OCI-LY7 (cell line): ENCODE data around the gene BRIP1. TPM values are rescaled to one million over a fixed set of nuclear protein-coding genes. Genes with fewer than 3 reads are reported as not detected.

Experiments
- BruUV-seq: library from RNA; stranded (reverse); fragments of 400-500 nt; replicated peaks from 2 replicates; lab custom pipeline; 2021; lab: Mats Ljungman, UMichigan
- CTCF ChIA-PET: fragments of 300-600 bp; sonication (Branson Sonifier 250); formaldehyde crosslinking; loops from one replicate; lab custom pipeline; 2022; ENCODE audit warnings: antibody characterized with exemption; ENCODE audit not compliant: unreplicated experiment; lab: Charles Lee
- POLR2A ChIA-PET: fragments of 300-600 bp; sonication (Branson Sonifier 250); formaldehyde crosslinking; loops from one replicate; lab custom pipeline; 2022; ENCODE audit warnings: antibody characterized with exemption; lab: Charles Lee
- DNase-seq: peaks from one replicate; pipeline ENCODE4 v3.0.0-alpha.2; 2015; ENCODE audit warnings: low spot score
- H2AFZ ChIP-seq: fragments of 200-600 bp; sonication (generic), shearing (Covaris generic); 2 replicates; pipeline ENCODE4 v1.6.1; 2014; ENCODE audit warnings: mild to moderate bottlenecking, antibody characterized with exemption, low read length, moderate library complexity
- H3K27ac ChIP-seq: fragments of 200-600 bp; sonication (generic); 2 replicates; pipeline ENCODE4 v1.5.1; 2014; ENCODE audit warnings: mixed run types, low read depth, mild to moderate bottlenecking, moderate library complexity, low read length, inconsistent platforms; ENCODE audit not compliant: poor library complexity, severe bottlenecking
- H3K36me3 ChIP-seq: fragments of 200-600 bp; sonication (generic); 2 replicates; pipeline ENCODE4 v1.6.1; 2014; ENCODE audit warnings: mild to moderate bottlenecking, antibody characterized with exemption, low read length, moderate library complexity, mixed read lengths; ENCODE audit not compliant: insufficient read depth
- H3K4me1 ChIP-seq: fragments of 200-600 bp; sonication (generic); 2 replicates; pipeline ENCODE4 v1.5.1; 2014; ENCODE audit warnings: mild to moderate bottlenecking, low read length; ENCODE audit not compliant: insufficient read depth, poor library complexity, severe bottlenecking
- H3K4me2 ChIP-seq: fragments of 200-600 bp; sonication (generic); 2 replicates; pipeline ENCODE4 v1.6.1; 2014; ENCODE audit warnings: mild to moderate bottlenecking, low read length
- H3K4me3 ChIP-seq: fragments of 200-600 bp; sonication (generic); 2 replicates; pipeline ENCODE4 v1.5.1; 2014; ENCODE audit warnings: mild to moderate bottlenecking, low read depth, low read length; ENCODE audit not compliant: poor library complexity, severe bottlenecking
- H3K79me2 ChIP-seq: fragments of 200-600 bp; sonication (generic); 2 replicates; pipeline ENCODE4 v1.6.1; 2016; ENCODE audit warnings: low read depth, mild to moderate bottlenecking, low read length, moderate library complexity, mixed read lengths; ENCODE audit not compliant: insufficient read depth
- H3K9me2 ChIP-seq: fragments of 200-600 bp; sonication (generic); 2 replicates; pipeline ENCODE4 v1.6.1; 2016; ENCODE audit warnings: mild to moderate bottlenecking, low read length, mixed read lengths; ENCODE audit not compliant: insufficient read depth
- H3K9me3 ChIP-seq: fragments of 200-600 bp; sonication (generic); 2 replicates; pipeline ENCODE4 v1.6.1; 2014; ENCODE audit warnings: mild to moderate bottlenecking, mixed run types, low read length, mixed read lengths
- H4K20me1 ChIP-seq: fragments of 200-600 bp; sonication (generic); 2 replicates; pipeline ENCODE4 v1.6.1; 2014; ENCODE audit warnings: mild to moderate bottlenecking, antibody characterized with exemption, low read length, moderate library complexity, mixed read lengths; ENCODE audit not compliant: insufficient read depth
- EZH2phosphoT487 ChIP-seq: fragments of 200-600 bp; sonication (generic); IDR thresholded peaks from 2 replicates; pipeline ENCODE4 v1.6.1; 2018; ENCODE audit warnings: low read depth, borderline replicate concordance, mild to moderate bottlenecking, mixed run types, antibody characterized with exemption, low read length, moderate library complexity, mixed read lengths
- intact Hi-C: fragments of 100-400 bp; cut with micrococcal nuclease; formaldehyde crosslinking; loops from one replicate; pipeline ENCODE4 v1.10.0; 2022; ENCODE audit not compliant: unreplicated experiment
- total RNA-seq, 2 experiments: library from RNA; depleted of rRNA in 1 of 2; stranded (reverse); fragments of >200 nt in 1 of 2; shearing (Covaris generic) in 1 of 2; gene quantifications; 2 replicates each; pipeline ENCODE4 v1.2.3, GENCODE V29; 2014 to 2022
- TF ChIP-seq, protein P1 (sequence below): fragments of 200-600 bp; sonication (generic); conservative IDR thresholded peaks from 2 replicates; pipeline ENCODE4 v1.5.1; 2014; ENCODE audit warnings: mild to moderate bottlenecking, antibody characterized with exemption, low read length, moderate library complexity, mixed read lengths

BRIP1 gene
- total RNA-seq, 2 experiments from 2014 or later: 32.5 to 33.8 TPM

DNA sequence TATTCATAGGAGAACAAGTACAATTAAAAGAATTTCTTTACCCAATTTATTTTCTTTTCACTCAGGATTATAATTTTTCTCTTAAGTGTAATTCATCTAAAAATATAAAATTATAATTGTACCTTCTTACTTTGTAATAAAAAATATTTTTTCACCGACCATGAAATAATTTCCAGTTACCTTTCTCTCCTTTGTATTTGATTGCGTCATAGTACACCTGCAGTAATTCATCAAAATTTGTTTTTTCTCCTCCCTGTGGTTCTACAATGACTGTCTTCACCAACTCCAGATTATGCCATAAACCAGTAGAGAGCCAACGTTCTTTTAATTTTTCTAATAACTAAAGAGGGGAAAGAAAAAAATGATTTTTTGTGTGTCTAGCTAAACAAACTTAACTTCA is 119.1 kb downstream of the BRIP1 start:
- CTCF ChIA-PET: no interaction called here

DNA sequence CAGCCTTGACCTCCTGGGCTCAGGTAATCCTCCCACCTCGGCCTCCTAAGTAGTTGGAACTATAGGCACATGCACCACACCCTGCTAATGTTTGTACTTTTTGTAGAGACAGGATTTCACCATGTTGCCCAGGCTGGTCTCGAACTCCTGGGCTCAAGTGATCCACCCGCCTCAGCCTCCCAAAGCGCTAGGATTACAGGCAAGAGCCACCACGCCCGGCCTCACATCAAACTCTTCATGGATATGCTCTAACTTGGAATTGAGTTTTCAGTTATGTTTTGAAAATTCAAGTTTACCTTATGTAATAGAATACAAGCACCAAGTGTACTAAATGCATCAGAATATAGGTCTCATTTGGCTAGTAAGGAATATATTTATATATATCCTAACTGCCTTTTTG is 119.6 kb downstream of the BRIP1 start:
- no peaks in the 10 kb centered on the region for H4K20me1 ChIP-seq
- no TSS peak for BruUV-seq
- peaks cover 16% of the 10 kb centered on the region for H3K9me3 ChIP-seq
- no peak overlapping the region for H3K4me3 ChIP-seq
- TF ChIP-seq, protein P1, sequence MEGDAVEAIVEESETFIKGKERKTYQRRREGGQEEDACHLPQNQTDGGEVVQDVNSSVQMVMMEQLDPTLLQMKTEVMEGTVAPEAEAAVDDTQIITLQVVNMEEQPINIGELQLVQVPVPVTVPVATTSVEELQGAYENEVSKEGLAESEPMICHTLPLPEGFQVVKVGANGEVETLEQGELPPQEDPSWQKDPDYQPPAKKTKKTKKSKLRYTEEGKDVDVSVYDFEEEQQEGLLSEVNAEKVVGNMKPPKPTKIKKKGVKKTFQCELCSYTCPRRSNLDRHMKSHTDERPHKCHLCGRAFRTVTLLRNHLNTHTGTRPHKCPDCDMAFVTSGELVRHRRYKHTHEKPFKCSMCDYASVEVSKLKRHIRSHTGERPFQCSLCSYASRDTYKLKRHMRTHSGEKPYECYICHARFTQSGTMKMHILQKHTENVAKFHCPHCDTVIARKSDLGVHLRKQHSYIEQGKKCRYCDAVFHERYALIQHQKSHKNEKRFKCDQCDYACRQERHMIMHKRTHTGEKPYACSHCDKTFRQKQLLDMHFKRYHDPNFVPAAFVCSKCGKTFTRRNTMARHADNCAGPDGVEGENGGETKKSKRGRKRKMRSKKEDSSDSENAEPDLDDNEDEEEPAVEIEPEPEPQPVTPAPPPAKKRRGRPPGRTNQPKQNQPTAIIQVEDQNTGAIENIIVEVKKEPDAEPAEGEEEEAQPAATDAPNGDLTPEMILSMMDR: no peak
- no peak for TF ChIP-seq EZH2phosphoT487
- intact Hi-C loops: no loop called here
- H2AFZ ChIP-seq: no peak overlapping the region
- no peak for DNase-seq
- no peak overlapping the region for H3K27ac ChIP-seq
- H3K9me2 ChIP-seq: no peaks in the 10 kb centered on the region
- H3K4me2 ChIP-seq: no peak overlapping the region
- peaks cover 91% of the 10 kb centered on the region for H3K36me3 ChIP-seq
- ChIA-PET CTCF (no interaction called here), POLR2A (no interaction called here)
- no peaks in the 10 kb centered on the region for H3K79me2 ChIP-seq
- no peaks in the 10 kb centered on the region for H3K4me1 ChIP-seq

More for the DNA sequence above, 119.1 kb downstream of the BRIP1 start:
- H3K4me3 ChIP-seq: no peak overlapping the region
- intact Hi-C loops: no loop called here
- H3K9me3 ChIP-seq: peaks cover 16% of the 10 kb centered on the region
- POLR2A ChIA-PET: no interaction called here
- no peak overlapping the region for H2AFZ ChIP-seq
- H3K4me2 ChIP-seq: no peak overlapping the region
- no peak overlapping the region for H3K27ac ChIP-seq
- peaks cover 89% of the 10 kb centered on the region for H3K36me3 ChIP-seq
- TF ChIP-seq EZH2phosphoT487: no peak
- TF ChIP-seq, protein P1: no peak
- no peak for DNase-seq
- no peaks in the 10 kb centered on the region for H3K79me2 ChIP-seq
- BruUV-seq: no TSS peak
- no peaks in the 10 kb centered on the region for H3K9me2 ChIP-seq
- H4K20me1 ChIP-seq: no peaks in the 10 kb centered on the region
- H3K4me1 ChIP-seq: no peaks in the 10 kb centered on the region

DNA sequence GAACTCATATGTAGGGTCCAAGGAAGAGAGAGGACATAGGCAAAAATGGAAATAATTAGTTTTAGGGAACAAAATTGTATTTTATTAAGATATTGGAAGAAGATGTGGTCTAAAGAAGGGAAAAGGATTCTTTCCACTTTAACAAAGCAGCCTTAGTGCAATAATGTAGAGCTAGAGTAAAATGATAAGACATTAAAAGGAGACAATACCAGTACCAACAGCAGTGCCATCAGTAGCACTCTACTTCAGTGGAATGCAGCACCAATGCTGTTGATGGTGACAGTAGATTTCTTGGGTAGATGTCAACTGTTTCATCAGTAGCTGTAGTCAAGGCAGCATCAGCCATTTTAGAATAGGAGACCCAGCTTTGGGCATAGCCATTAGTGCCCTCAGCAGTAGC is 124.3 kb downstream of the BRIP1 start:
- H3K4me2 ChIP-seq: no peak overlapping the region
- DNase-seq: no peak
- no peaks in the 10 kb centered on the region for H3K4me1 ChIP-seq
- no peak overlapping the region for H2AFZ ChIP-seq
- intact Hi-C loops: no loop called here
- peaks cover 13% of the 10 kb centered on the region; the same call in 1 of the 2 replicates for H3K9me3 ChIP-seq
- no peaks in the 10 kb centered on the region for H3K79me2 ChIP-seq
- TF ChIP-seq, protein P1: no peak
- no peak for TF ChIP-seq EZH2phosphoT487
- no peaks in the 10 kb centered on the region for H4K20me1 ChIP-seq
- H3K27ac ChIP-seq: no peak overlapping the region
- no peaks in the 10 kb centered on the region for H3K9me2 ChIP-seq
- peaks cover 88% of the 10 kb centered on the region for H3K36me3 ChIP-seq
- ChIA-PET CTCF (no interaction called here), POLR2A (no interaction called here)
- BruUV-seq: no TSS peak
- no peak overlapping the region for H3K4me3 ChIP-seq
